SK-N-SH treated with all-trans-retinoic acid at 6 μM for 48 hours (cell line): ENCODE results near the gene MYBPC1.

ENCODE experiments used
- ATAC-seq: fragments of 200-7000 bp; cut with Tn5 transposase; 3 replicates; pipeline ENCODE4 v1.9.1; 2020; ENCODE audit warnings: mild to moderate bottlenecking, moderate library complexity
- ARNTL ChIP-seq: fragments of 450-650 bp; formaldehyde crosslinking; IDR thresholded peaks from 2 replicates; pipeline ENCODE4 v1.5.0; 2020; ENCODE audit warnings: low read depth, mild to moderate bottlenecking, moderate library complexity, borderline replicate concordance
- BACH2 ChIP-seq: fragments of 250-450 bp; sonication (Bioruptor Pico); IDR thresholded peaks from 2 replicates; pipeline ENCODE4 v1.9.0; 2021; ENCODE audit warnings: mild to moderate bottlenecking, borderline replicate concordance
- CSDC2 ChIP-seq: fragments of 250-450 bp; sonication (Bioruptor Pico); IDR thresholded peaks from 2 replicates; pipeline ENCODE4 v1.5.0; 2020; ENCODE audit warnings: mild to moderate bottlenecking, moderate library complexity
- ESRRG ChIP-seq: fragments of 250-450 bp; sonication (Bioruptor Pico); IDR thresholded peaks from 2 replicates; pipeline ENCODE4 v1.6.1; 2021; ENCODE audit warnings: mild to moderate bottlenecking
- GLIS3 ChIP-seq: fragments of 250-450 bp; sonication (Bioruptor Pico); IDR thresholded peaks from 2 replicates; pipeline ENCODE4 v1.5.0; 2020; ENCODE audit warnings: mild to moderate bottlenecking, moderate library complexity
- ISL1 ChIP-seq: fragments of 250-450 bp; sonication (Bioruptor Pico); IDR thresholded peaks from 2 replicates; pipeline ENCODE4 v2.1.2; 2022; ENCODE audit warnings: mild to moderate bottlenecking, moderate library complexity
- OSR1 ChIP-seq: fragments of 250-450 bp; sonication (Bioruptor Pico); IDR thresholded peaks from 2 replicates; pipeline ENCODE4 v1.8.0; 2022; ENCODE audit warnings: moderate library complexity, mild to moderate bottlenecking, inconsistent platforms
- PATZ1 ChIP-seq: fragments of 250-450 bp; sonication (Bioruptor Pico); IDR thresholded peaks from 2 replicates; pipeline ENCODE4 v1.8.0; 2020; ENCODE audit warnings: mild to moderate bottlenecking, moderate library complexity, borderline replicate concordance
- PPARA ChIP-seq: fragments of 250-450 bp; sonication (Bioruptor Pico); IDR thresholded peaks from 2 replicates; pipeline ENCODE4 v1.5.0; 2020; ENCODE audit warnings: mild to moderate bottlenecking, borderline replicate concordance
- RARB ChIP-seq: fragments of 250-450 bp; sonication (Bioruptor Pico); IDR thresholded peaks from 2 replicates; pipeline ENCODE4 v1.8.0; 2021; ENCODE audit warnings: mild to moderate bottlenecking, moderate library complexity
- SNAI2 ChIP-seq: fragments of 250-450 bp; sonication (Bioruptor Pico); IDR thresholded peaks from 2 replicates; pipeline ENCODE4 v1.5.0; 2020; ENCODE audit warnings: mild to moderate bottlenecking, moderate library complexity
- TCF4 ChIP-seq: fragments of 250-450 bp; sonication (Bioruptor Pico); IDR thresholded peaks from 2 replicates; pipeline ENCODE4 v1.8.0; 2021; ENCODE audit warnings: mild to moderate bottlenecking, moderate library complexity, borderline replicate concordance
- TOX ChIP-seq: fragments of 250-450 bp; sonication (Bioruptor Pico); IDR thresholded peaks from 2 replicates; pipeline ENCODE4 v1.8.0; 2021; ENCODE audit warnings: mild to moderate bottlenecking, moderate library complexity, borderline replicate concordance
- ZC3H10 ChIP-seq: fragments of 250-450 bp; sonication (Bioruptor Pico); IDR thresholded peaks from 2 replicates; pipeline ENCODE4 v1.5.1; 2021; ENCODE audit warnings: mild to moderate bottlenecking, moderate library complexity
- ZFP3 ChIP-seq: fragments of 250-450 bp; sonication (Bioruptor Pico); IDR thresholded peaks from 2 replicates; pipeline ENCODE4 v1.5.0; 2020; ENCODE audit warnings: mild to moderate bottlenecking, moderate library complexity
- ZFP30 ChIP-seq: fragments of 450-650 bp; formaldehyde crosslinking; IDR thresholded peaks from 2 replicates; pipeline ENCODE4 v1.5.0; 2022; ENCODE audit warnings: mild to moderate bottlenecking, moderate library complexity
- ZNF565 ChIP-seq: fragments of 450-650 bp; formaldehyde crosslinking; conservative IDR thresholded peaks from 2 replicates; pipeline ENCODE4 v1.5.0; 2020; ENCODE audit warnings: low read depth, mild to moderate bottlenecking, moderate library complexity
- ZNF70 ChIP-seq: fragments of 450-650 bp; formaldehyde crosslinking; IDR thresholded peaks from 2 replicates; pipeline ENCODE4 v1.5.0; 2020; ENCODE audit warnings: mild to moderate bottlenecking, moderate library complexity
- ZNF8 ChIP-seq: fragments of 450-650 bp; formaldehyde crosslinking; IDR thresholded peaks from 2 replicates; pipeline ENCODE4 v1.5.0; 2020; ENCODE audit warnings: mild to moderate bottlenecking, moderate library complexity
- TF ChIP-seq, protein P1 (sequence below): fragments of 250-450 bp; sonication (Bioruptor Pico); IDR thresholded peaks from 2 replicates; pipeline ENCODE4 v1.5.0; 2020; ENCODE audit warnings: mild to moderate bottlenecking, moderate library complexity
- TF ChIP-seq, protein P2 (sequence below): fragments of 250-450 bp; sonication (Bioruptor Pico); IDR thresholded peaks from 2 replicates; pipeline ENCODE4 v1.5.1; 2021; ENCODE audit warnings: mild to moderate bottlenecking, moderate library complexity
- TF ChIP-seq, protein P3 (sequence below): fragments of 250-450 bp; sonication (Bioruptor Pico); IDR thresholded peaks from 2 replicates; pipeline ENCODE4 v1.5.1; 2020; ENCODE audit warnings: low read depth, mild to moderate bottlenecking, moderate library complexity

Gene MYBPC1

DNA sequence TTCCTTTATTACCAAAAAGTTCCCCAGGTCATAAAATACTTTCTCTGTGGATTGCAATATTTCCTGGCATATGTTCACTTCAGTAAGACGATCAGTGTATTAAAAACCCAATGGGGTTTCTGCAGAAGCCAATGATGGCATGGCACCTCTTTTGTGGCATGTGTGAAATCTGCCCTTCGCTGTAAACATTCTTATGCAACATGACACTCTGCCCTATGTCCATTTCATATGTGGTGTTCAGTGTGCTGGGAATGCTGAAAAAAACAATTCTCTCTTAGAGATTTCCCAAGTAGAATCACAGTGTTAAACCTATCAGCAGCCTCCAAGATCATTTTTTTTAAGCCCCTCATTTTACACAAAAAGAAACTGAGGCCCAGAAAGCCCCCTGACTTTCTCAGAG is 2.3 kb upstream of the MYBPC1 start:
- TF ChIP-seq SNAI2 (CRISPR knock-in tag), result no peak
- no peak for TF ChIP-seq ZFP30 (CRISPR knock-in tag)
- no peak for TF ChIP-seq PATZ1
- no peak for TF ChIP-seq ZFP3
- TF ChIP-seq ARNTL (CRISPR knock-in tag), result no peak
- no peak for TF ChIP-seq BACH2 (CRISPR knock-in tag)
- no peak for TF ChIP-seq ZNF70 (CRISPR knock-in tag)
- no peak for ATAC-seq

DNA sequence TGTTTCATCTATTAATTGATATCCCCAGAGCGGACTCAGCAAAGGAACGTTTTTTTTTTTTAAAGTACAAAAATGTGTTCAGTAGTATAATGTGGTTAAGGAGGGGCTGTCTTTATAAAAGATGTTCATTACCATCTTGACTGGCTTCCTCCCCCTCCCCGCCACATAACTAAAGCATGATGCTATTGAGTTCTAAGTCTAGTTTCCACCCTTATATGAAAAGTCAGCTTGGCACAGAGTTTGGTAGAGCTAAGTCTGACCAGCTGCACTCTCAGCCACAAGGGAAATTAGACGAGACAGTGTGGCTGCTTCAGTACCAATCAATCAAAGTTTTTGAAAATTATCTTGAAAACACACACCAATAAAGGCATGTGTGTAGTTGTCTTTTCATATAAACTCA is 1.9 kb upstream of the MYBPC1 start:
- TF ChIP-seq TOX (CRISPR knock-in tag) (no peak), ZFP30 (CRISPR knock-in tag) (no peak), ZNF8 (CRISPR knock-in tag) (no peak), GLIS3 (CRISPR knock-in tag) (no peak)
- TF ChIP-seq, protein P1, sequence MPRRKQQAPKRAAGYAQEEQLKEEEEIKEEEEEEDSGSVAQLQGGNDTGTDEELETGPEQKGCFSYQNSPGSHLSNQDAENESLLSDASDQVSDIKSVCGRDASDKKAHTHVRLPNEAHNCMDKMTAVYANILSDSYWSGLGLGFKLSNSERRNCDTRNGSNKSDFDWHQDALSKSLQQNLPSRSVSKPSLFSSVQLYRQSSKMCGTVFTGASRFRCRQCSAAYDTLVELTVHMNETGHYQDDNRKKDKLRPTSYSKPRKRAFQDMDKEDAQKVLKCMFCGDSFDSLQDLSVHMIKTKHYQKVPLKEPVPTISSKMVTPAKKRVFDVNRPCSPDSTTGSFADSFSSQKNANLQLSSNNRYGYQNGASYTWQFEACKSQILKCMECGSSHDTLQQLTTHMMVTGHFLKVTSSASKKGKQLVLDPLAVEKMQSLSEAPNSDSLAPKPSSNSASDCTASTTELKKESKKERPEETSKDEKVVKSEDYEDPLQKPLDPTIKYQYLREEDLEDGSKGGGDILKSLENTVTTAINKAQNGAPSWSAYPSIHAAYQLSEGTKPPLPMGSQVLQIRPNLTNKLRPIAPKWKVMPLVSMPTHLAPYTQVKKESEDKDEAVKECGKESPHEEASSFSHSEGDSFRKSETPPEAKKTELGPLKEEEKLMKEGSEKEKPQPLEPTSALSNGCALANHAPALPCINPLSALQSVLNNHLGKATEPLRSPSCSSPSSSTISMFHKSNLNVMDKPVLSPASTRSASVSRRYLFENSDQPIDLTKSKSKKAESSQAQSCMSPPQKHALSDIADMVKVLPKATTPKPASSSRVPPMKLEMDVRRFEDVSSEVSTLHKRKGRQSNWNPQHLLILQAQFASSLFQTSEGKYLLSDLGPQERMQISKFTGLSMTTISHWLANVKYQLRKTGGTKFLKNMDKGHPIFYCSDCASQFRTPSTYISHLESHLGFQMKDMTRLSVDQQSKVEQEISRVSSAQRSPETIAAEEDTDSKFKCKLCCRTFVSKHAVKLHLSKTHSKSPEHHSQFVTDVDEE, result no peak
- no peak for ATAC-seq

- TF ChIP-seq ZNF8 (CRISPR knock-in tag), result no peak
- TF ChIP-seq, protein P1, result no peak
- TF ChIP-seq CSDC2, result no peak
- TF ChIP-seq, protein P2, sequence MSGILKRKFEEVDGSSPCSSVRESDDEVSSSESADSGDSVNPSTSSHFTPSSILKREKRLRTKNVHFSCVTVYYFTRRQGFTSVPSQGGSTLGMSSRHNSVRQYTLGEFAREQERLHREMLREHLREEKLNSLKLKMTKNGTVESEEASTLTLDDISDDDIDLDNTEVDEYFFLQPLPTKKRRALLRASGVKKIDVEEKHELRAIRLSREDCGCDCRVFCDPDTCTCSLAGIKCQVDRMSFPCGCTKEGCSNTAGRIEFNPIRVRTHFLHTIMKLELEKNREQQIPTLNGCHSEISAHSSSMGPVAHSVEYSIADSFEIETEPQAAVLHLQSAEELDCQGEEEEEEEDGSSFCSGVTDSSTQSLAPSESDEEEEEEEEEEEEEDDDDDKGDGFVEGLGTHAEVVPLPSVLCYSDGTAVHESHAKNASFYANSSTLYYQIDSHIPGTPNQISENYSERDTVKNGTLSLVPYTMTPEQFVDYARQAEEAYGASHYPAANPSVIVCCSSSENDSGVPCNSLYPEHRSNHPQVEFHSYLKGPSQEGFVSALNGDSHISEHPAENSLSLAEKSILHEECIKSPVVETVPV, result no peak
- TF ChIP-seq TOX (CRISPR knock-in tag), result no peak
- TF ChIP-seq OSR1 (CRISPR knock-in tag), result no peak
- TF ChIP-seq, all 23 proteins: peak for 0
- no peak for ATAC-seq
Observed at GRCh38 chr12:101596172-101596571, 1.4 kb downstream of the MYBPC1 start.

- ATAC-seq, result no peak
- TF ChIP-seq TCF4 (CRISPR knock-in tag), result no peak
- TF ChIP-seq ZNF565 (CRISPR knock-in tag), result no peak
- TF ChIP-seq BACH2 (CRISPR knock-in tag), result no peak
- TF ChIP-seq ZC3H10 (CRISPR knock-in tag), result no peak
- no peak for TF ChIP-seq ZFP3
- TF ChIP-seq ESRRG, result no peak
- no peak for TF ChIP-seq ARNTL (CRISPR knock-in tag)
- no peak for TF ChIP-seq OSR1 (CRISPR knock-in tag)
- no peak for TF ChIP-seq PPARA (CRISPR knock-in tag)
- TF ChIP-seq SNAI2 (CRISPR knock-in tag), result no peak
- TF ChIP-seq RARB (CRISPR knock-in tag), result no peak
- TF ChIP-seq, protein P3, sequence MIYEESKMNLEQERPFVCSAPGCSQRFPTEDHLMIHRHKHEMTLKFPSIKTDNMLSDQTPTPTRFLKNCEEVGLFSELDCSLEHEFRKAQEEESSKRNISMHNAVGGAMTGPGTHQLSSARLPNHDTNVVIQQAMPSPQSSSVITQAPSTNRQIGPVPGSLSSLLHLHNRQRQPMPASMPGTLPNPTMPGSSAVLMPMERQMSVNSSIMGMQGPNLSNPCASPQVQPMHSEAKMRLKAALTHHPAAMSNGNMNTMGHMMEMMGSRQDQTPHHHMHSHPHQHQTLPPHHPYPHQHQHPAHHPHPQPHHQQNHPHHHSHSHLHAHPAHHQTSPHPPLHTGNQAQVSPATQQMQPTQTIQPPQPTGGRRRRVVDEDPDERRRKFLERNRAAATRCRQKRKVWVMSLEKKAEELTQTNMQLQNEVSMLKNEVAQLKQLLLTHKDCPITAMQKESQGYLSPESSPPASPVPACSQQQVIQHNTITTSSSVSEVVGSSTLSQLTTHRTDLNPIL (CRISPR knock-in tag), result no peak
- no peak for TF ChIP-seq ISL1 (CRISPR knock-in tag)
- no peak for TF ChIP-seq GLIS3 (CRISPR knock-in tag)
- TF ChIP-seq, protein P1, result no peak
- TF ChIP-seq ZFP30 (CRISPR knock-in tag), result no peak
- TF ChIP-seq TOX (CRISPR knock-in tag), result no peak
- TF ChIP-seq ZNF70 (CRISPR knock-in tag), result no peak
Observed at GRCh38 chr12:101597164-101597563, 2.4 kb downstream of the MYBPC1 start.
